ENCODE data around the gene COL1A1.

Gene COL1A1

DNA sequence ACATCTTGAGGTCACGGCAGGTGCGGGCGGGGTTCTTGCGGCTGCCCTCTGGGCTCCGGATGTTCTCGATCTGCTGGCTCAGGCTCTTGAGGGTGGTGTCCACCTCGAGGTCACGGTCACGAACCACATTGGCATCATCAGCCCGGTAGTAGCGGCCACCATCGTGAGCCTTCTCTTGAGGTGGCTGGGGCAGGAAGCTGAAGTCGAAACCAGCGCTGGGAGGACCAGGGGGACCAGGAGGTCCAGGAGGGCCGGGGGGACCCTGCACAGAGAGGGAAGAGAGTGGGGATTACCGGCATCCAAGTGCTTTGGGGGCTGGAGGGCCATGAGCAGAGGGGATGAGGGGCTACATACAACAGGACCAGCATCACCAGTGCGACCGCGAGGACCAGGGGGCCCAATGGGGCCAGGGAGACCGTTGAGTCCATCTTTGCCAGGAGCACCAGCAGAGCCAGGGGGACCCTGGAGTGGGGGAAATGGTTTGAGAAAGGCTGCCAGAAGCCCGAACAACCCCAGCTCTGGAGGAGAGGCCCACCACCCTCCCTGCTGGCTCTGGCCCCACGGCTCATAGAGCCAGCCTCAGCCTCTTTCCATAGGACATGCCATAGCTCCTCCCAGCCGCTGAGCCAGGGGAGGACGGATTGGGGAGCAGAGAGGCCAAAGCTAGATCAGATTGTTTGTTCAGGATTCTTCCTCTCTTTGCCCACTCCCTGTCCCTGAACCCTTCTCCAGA, 14.6 kb downstream of the COL1A1 start:
- no peak for DNase-seq (ENCODE audit: low read depth in 2 of 2)

DNA sequence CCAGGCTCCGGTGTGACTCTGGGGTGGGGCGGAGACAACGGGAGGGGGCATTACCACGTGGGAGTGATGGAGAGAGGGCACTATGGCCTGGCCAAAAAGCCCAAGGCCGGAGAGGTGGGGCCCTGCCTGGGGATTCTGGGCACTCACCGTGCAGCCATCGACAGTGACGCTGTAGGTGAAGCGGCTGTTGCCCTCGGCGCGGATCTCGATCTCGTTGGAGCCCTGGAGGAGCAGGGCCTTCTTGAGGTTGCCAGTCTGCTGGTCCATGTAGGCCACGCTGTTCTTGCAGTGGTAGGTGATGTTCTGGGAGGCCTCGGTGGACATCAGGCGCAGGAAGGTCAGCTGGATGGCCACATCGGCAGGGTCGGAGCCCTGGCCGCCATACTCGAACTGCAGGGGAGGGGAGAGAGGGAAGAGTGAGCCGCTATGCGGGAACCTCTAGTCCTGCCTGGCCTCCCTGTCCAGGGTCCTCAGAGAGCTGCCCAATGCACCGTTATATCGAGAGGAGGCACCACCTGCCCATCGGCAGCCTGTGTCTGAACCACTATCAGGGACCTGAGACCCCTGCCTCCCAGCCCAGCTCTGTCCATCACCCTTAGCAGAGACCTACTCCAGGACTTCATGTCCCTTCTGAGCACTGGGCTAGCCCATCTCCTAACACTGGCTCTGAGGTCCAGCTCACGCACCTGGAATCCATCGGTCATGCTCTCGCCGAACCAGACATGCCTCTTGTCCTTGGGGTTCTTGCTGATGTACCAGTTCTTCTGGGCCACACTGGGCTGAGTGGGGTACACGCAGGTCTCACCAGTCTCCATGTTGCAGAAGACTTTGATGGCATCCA, 15.6 kb downstream of the COL1A1 start:
- no peak for DNase-seq (ENCODE audit: low read depth in 2 of 2)

DNA sequence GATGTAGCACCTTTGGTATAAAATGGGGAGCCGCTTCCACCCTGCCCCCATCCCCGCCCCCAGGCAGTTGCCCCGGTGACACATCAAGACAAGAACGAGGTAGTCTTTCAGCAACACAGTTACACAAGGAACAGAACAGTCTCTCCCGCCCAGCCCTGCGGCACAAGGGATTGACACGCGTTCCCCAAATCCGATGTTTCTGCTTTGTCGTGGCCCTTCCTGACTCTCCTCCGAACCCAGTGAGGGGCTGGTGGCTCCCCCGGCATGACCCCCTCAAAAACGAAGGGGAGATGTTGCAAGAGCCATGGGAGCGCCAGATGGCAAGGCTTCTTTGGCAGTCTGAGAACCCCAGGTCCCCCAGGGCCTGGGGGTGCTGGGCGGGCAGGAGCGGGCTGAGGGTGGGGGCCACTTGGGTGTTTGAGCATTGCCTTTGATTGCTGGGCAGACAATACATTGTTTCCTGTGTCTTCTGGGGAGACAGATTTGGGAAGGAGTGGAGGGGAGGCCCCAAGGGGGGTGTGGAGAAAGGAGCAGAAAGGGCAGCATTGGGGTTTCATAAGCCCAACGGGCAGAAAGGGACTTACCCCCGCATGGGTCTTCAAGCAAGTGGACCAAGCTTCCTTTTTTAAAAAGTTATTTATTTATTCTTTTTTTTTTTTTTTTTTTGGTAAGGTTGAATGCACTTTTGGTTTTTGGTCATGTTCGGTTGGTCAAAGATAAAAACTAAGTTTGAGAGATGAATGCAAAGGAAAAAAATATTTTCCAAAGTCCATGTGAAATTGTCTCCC, 16.6 kb downstream of the COL1A1 start:
- no peak for DNase-seq (ENCODE audit: low read depth in 2 of 2)

DNA sequence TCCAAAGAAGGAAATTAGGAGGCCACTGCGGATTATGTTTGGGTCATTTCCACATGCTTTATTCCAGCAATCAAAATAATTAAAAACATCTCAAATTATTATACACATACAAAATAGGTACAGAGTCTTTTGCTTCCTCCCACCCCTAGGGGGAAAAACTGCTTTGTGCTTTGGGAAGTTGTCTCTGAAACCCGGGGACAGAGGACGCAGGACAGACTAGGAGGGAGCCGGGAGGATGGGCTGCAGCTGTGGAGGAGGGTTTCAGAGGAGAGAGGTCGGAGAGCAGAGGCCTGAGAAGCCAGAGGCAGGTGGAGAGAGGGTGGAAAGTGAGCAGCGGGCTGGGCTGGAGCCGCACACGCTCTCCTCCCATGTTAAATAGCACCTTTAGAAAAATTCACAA, 17.4 kb downstream of the COL1A1 start:
- no peak for DNase-seq (ENCODE audit: low read depth in 2 of 2)

DNA sequence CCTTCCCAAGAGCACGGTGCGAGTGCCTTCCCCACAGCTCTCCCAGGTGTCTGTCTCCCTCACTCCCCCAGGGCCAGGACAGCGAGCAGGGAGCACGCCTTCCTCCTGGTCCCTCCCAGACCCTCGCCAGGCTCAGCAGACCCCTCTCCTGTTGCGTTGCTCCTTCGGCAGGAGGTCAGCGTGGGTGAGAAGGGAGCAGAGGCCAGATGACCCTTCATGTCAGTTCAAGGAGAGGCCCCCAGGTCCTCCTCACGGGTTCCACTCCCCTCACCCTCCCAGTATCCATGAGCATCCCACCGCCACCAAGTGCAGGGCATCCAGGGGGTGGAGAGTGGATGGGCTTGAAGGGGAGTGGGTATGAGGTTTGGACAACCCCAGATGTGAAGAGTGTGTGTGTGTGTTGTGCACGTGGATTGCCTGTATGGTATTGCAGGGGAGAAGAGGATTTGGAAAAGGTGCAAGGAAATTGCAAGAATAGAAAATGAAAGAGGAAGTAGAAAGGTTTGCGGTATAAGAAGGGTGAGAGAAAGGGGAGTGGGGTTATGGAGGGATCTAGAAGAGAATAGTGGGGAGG, 17.9 kb downstream of the COL1A1 start:
- no peak for DNase-seq (ENCODE audit: low read depth in 2 of 2)

DNA sequence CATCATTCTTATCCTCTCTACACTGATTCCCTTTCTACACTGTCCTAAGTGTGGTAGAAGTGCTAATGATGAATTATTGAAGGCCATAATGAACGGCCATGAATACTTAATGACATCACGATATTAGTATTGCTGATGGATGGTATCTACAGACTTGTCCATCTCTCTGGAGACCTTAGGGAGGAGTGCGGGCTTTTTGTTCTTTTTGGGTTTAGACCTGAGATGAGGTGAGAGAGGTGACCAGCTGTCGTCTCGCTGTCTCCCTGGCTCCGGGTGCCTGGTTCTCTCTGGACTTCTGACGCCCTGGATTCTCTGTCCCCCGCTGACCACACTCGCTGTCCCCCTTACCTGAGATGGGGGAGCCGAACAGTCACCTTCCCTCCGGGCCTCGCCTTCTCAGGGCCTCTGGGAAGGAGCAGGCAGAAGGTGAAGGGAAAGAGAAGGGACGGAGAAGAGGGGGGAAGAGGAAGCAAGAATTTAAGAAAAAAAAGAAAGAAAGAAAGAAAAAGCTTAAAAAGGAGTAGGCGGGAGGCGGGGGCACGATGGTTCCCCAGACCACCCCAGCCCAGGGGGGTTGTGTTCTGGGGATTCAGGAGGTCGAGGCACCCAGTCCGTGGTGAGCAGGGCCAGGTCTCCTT, 18.5 kb downstream of the COL1A1 start:
- no peak for DNase-seq (ENCODE audit: low read depth in 2 of 2)

DNA sequence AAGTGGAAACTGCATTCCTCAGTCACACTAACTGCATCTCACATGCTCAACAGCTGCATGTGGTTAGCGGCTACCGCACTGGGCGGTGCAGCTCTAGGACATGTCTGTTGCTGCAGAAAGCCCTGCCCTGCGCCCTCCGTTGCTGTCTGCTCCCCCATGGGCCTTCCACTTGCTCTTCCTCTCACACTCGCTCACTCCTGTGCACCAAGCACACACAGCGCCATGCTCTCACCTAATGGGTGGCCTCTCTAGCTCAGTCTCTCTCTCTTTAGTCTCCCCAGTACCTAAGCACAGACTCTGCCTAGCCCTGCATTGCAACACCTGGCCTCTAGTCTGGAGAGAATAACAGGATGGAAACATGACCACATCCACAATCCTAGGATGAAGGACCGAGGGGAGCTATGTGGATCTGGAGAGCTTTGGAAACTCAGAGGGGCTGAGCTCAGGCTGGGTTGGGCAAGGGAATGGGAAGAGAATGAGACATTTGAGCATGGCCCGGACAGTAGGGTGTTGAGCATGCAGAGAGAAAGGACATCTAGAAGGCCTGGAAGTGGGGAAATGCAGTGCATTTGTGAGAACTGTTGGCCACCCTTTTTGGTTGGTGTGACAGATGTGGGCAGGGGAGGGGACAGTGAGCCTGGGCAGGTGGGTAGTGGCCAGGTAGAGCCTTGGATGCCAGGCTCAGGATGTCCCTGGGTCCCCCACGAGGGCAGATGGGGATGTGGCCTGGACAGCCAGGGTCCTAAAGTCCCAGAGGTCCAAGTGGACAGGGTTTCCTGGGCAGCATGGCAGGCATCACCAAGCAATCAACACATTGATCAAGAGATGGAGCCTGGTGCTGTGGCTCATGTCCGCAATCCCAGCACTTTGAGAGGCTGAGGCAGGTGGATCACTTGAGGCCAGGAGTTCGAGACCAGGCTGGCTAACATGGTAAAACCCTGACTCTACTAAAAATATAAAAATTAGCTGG, 19.6 kb downstream of the COL1A1 start:
- DNase-seq (ENCODE audit: low read depth in 2 of 2): no peak

DNA sequence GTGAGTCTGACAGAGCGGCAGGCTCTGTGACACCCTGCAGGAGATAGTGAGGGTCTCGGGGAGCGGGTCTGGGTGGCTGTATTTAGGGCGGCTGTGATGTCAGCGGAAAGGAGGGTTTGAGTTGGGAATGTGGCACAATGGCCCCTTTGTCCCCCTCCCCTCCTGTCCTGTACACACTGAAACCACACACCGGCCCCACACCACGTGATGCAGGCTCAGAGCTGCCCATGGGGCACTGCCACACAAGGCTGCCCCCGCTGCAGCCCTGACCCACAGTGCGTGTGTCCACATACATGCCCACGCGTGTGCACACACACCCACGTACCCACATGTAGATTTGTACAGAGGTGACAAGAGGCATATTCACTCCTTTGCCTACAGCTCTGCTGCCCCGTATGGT, 20.3 kb downstream of the COL1A1 start:
- DNase-seq (ENCODE audit: low read depth in 2 of 2): no peak

DNA sequence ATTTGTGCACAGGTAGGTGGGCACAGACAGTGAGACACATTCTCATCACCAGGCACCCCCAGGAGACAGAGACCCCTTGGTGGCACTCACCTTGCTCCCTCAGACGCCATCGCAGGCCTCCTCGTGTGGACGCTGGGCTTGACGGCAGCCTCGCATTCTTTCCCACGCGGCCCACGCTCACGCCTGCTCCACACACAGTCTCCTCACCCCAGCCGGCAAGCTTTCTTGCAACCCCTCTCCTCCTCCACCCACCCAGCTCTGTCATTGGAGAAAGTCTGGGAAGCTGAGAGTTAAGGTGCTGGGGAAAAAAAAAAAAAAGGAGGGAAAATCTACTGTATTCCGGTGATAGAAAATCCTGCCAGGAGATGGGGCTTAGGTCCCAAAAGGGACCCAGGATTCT, 20.8 kb downstream of the COL1A1 start:
- DNase-seq (ENCODE audit: low read depth in 2 of 2): no peak

DNA sequence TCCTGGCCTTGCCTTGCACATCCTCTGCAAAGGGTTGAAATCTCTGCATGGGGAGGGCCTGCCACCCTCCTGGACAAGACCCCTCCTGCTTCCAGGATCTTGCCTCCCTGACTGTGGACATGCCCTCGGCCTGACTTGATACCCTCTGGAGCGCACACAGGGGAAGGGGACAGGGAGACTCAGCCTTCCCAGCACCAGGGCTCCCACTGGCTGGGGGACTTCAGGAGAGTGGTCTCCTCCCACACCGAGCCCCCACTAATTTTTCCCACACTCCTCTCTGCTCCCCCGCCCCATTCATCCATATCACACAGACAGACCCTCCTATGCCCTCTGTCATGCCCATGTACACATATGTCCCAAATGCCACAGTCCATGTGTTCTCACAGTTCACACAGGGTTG, 21.3 kb downstream of the COL1A1 start:
- no peak for DNase-seq (ENCODE audit: low read depth in 2 of 2)

DNA sequence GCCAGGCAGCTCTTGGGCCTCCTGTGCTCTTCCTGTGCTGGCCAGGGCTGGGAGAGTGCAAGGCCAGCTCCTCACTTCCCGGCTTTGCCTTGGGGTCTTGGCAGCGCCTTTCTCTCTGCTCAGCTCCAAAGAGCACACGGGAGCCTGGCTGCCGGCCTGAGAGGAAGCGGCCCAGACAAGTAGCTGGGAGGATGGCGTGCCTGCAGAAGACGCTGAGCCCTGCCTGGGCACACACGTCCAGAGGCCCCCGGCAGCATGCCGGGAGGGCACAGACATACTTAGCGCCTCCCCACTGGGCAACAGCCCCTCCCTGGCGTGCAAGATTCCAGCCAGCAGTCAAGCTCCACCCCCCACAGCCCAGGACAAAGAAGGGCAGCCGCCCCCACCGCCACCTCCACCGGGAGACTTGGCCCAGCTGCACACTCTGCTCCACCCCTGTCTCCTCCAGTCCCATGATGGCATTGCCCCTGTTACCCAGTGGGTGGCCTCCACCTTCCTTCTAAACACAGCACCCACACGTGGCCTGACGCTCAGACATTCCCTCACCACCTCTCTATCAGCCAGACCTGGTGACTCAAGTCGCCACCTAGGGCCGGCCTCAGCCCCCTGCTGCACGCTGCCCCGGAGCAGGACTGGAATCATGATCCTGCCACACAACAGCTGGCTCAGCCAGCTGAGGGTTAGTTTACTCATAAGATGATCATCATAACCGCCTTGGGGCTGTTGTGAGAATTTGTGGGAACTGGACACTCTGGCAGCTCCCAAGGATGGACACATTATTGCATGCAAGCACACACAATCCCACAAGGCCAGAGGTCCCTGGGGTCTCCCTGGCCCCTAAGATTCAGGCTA, 23.2 kb downstream of the COL1A1 start:
- DNase-seq (ENCODE audit: low read depth in 2 of 2): peak; percentile 29 to 44

DNA sequence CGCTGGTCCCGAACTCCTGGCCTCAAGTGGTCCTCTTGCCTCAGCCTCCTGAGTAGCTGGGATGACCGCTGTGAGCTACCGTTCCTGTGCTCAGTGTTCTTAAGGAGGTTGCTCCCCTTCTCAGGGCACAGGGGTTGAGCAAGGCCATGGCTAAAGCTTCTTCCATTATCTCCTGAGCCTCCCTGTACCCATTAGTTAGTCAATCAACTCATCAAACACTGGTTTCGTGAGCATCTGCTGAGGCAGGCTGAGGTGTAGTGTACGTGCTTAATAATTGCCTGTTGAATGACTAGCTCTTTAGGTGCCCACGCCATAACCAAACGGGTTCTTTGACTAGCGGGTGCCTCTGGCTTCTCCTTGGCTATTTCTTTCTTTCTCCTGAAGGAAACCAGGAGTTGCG, 24.0 kb downstream of the COL1A1 start:
- no peak for DNase-seq (ENCODE audit: low read depth in 2 of 2)

DNA sequence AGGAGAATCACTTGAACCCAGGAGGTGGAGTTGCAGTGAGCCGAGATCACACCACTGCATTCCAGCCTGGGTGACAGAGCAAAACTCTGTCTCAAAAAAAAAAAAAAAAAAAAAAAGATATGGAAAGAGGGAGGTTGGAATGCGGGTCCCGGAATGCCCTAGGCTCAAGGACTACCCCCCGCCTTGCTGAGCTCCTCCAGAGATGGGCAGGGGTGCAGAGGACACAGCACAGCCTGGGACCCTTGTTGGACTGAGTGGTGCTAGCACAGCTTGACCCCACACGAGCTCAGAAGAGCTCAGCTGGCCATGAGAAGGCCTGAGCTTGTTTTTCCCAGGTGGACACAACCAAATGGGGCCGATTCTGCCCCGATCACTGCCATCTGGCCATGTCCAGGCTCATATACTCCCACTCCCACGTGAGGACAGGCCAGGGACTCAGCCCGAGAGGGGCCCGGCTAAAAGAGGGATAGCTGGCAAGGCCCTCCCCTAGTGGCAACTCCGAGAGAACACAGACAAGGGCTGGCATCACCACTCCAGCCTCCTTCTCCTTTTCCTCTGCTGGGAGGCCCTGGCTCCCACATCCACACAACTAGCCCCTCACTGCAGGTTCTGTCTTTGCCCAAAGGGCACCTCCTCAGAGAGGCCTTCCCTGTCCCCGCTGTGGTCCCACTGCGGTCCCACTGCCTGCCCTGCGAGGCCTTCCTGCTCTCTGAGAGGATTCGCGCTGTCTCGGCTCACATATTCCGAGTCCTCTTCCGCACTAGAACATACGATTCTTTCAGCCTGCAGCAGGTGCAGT, 24.7 kb downstream of the COL1A1 start:
- no peak for DNase-seq (ENCODE audit: low read depth in 2 of 2)

DNA sequence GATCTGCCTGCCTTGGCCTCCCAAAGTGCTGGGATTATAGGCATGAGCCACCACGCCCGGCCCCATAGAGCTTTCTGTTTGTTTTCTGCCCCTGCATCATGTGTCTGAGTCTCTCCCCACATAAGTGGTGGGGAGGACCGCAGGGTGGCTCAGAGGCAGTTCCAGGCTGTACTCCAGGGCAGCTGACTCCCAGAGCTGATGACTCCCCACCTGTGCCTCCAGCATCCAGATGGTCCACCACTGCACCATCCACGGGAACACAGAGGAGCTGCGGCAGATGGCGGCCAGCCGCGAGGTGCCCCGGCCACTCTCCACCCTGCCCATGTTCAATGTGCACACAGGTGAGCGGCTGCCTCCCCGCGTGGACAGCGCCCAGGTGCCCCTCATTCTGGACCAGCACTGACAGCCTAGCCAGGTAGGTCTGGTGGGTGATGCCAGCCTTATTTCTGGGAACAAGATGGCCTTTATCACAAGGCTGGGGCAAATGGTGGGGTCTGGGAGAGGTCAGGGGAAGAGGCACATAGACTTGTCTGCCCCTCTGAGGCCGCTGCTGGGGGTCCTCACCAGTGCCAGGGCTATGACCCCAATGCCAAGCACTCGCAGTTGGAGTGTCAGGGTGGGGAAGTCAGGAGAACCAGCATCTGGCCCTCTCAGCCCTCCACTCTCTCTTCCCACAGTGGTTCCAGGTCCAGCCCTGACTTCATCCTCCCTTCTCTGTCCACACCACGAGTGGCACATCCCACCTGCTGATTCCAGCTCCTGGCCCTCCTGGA, 26.2 kb downstream of the COL1A1 start:
- no peak for DNase-seq (ENCODE audit: low read depth in 2 of 2)

DNA sequence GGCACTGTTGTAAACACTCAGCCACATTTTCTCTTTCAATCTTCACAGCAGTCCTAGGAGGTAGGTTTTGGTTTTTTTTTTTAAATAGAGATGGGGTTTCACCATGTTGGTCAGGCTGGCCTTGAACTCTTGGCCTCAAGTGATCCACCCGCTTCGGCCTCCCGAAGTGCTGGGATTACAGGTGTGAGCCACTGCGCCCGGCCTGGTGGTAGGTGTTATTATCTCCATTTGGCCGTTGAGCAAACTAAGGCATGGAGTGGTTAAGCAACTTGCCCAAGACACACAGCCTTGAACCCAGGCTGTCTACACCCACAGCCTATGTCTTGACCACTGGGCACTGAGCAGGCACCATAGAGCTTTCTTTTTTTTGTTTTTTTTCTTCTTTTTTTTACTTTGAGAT, 27.0 kb downstream of the COL1A1 start:
- no peak for DNase-seq (ENCODE audit: low read depth in 2 of 2)

DNA sequence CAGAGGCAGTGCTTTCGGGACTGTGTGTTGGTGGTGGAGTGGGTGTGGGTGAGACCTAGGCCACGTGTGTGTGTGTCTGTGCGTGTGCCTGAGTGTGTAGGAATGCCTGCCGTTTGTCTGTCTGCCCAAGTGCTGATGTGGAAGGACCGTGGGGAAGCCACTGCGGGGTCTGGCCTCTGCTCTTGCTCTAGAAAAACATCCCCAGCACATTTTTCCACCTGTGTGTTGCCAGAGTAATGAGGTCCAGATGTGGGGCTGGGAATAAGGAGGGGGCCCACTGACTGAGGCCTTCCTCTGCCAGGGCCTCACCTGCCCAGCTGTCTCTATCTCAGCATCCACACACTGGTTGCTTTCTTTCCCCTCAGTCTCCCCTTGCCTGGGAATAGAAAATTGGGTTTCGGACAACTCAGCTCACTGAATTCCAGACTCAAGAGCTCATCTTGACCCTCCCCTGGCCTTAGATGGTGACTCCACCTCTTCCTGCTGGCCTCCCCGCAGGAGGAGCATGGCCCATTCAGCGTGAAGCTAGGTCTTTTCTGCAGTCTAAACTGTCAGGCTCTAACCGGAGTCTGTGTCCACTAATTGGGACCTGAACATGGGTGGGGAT, 28.0 kb downstream of the COL1A1 start:
- no peak for DNase-seq (ENCODE audit: low read depth in 2 of 2)

DNA sequence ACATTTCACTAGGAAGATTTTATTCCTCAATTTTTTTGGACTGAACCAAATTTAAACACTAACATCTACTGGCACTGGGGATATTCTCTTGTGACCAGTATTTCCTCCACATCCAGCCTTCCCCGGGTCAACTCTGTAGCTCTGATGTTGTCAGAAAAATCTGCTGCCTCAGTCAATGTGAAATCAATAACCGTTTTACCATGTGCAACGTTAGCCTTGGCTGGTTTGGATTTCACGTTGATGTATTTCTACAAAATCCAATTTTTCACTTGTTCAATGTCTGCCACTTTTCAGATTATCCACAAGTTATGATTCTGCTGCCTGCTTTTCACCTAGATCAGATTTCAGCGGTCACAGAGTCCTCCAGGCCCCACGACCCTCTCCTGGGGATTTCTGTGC, 28.5 kb downstream of the COL1A1 start:
- DNase-seq (ENCODE audit: low read depth in 2 of 2): no peak

DNA sequence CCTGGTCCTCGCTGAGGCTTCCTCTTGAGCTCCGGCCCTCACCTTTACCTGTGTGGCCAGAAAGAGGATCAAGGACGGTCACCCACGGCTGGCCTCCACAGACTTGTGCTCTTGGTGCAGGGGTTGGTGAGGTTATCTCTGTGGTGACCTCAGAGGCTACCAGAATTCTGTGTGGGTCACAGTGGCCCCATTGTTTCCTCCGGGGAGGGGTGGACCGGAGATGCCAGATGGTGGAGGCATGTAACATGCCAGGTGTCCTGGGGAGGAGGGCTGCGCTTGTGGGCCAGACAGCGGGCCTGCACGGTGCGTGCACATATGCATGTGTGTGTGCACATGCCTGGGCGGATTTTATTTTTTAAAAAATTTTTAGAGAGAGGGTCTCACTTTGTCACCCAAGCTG, 29.3 kb downstream of the COL1A1 start:
- no peak for DNase-seq (ENCODE audit: low read depth in 2 of 2)

Measured in activated CD4-positive, alpha-beta T cell treated with anti-CD3 and anti-CD28 coated beads for 24 hours (primary cell).